Measurements from ENCODE around the gene ZBTB48.
"Not testable (repeated sequence)": the region's sequence is repeated elsewhere in the genome, so short reads cannot be mapped to it uniquely, and the experiment has no call there.

Gene ZBTB48

DNA sequence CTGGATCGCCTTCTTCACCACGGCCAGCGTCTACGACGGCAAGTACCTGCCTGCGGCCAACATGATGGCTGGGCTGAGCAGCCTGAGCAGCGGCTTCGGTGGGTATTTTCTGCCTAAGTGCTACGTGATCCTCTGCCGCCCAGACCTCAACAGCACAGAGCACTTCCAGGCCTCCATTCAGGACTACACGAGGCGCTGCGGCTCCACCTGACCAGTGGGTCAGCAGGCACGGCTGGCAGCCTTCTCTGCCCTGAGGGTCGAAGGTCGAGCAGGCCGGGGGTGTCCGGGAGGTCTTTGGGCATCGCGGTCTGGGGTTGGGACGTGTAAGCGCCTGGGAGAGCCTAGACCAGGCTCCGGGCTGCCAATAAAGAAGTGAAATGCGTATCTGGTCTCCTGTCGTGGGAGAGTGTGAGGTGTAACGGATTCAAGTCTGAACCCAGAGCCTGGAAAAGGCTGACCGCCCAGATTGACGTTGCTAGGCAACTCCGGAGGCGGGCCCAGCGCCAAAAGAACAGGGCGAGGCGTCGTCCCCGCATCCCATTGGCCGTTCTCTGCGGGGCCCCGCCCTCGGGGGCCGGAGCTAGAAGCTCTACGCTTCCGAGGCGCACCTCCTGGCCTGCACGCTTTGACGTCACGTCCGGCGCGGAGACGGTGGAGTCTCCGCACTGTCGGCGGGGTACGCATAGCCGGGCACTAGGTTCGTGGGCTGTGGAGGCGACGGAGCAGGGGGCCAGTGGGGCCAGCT is at the start of gene ZBTB48:
Gene ZBTB48, plus strand, starts transcription at position 621 of the 745 bp plus-strand sequence. CDS start 616 bp downstream, outside the sequence.
- peak; percentile 97 for DNase-seq (ENCODE audit: low read depth)

DNA sequence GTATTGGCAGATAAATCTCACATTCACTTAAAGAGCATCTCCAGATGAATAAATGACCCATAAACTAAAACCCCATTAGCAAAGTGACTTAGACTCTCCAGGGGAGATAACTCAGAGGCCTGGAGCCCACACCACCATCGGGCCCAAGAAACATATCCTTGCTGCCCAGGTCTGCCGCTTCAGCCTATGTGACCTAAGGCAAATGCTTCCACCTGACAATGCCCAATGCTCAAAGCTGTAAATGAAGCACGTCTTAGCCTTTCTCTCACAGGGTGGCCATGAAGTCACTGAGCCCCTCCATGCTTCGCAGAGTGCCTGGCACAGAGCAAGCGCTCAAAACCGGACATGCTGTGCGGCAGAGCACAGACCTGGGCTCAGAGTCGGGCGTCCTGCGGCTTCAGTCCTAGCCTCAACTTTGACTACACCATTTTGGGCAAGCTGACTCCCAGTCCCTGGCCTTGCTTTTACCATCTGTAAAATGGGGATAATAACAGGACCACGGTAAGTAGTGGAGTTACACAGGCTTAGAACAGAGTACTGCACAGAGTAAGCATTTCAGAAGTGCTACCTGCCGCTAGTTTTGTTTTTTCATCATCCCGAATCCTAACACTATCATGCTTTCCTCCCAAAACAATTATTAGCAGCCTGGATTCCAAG is 49.2 kb upstream of the ZBTB48 start:
- DNase-seq (ENCODE audit: low read depth) = no peak

DNA sequence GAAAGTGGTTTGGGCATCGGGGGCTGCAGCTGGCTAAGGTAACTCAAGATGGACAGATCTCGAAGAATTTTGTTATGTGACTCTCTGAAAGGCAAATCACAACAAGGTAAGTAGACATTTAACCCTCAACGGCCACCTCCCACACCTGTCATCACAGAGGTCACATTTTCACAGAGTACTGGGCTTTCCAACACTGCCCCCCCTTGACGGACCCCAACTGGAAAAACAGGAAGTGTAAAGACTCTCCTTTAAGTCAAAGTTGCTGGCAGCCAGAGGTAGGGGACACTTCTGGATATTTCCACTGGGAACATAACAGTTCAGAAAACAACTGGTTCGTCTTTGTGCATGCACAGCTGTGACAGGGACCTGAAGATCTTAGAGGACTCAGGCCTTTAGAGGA is 47.8 kb upstream of the ZBTB48 start:
- no peak for DNase-seq (ENCODE audit: low read depth)

DNA sequence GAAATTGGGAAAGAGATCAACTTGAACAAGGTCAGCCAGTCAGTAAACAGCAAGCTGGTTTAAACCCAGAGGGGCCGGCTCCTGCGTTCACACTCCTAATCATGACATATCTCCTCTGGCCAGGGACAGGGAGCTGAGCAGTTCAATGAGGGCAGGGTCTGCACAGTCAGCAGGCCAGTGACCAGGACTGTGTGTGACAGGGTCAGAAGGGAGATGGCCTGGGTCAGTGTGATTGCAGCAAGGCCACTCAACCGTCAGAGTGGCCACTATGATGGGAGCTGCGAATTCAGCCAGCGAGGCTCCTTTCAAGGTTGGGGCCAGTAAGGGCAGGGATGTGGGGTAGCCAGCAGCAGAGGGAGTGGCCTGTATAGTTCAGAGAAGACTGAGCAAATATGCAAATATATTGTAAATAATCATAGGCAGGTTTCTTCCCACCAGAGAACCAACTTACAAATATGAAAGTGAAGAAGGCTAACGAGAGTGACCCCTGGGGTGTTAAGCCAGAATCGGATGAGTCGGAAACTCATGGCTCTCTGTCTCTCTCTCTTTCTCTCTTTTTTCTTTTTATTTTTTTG is 45.5 kb upstream of the ZBTB48 start:
- no peak for DNase-seq (ENCODE audit: low read depth)

DNA sequence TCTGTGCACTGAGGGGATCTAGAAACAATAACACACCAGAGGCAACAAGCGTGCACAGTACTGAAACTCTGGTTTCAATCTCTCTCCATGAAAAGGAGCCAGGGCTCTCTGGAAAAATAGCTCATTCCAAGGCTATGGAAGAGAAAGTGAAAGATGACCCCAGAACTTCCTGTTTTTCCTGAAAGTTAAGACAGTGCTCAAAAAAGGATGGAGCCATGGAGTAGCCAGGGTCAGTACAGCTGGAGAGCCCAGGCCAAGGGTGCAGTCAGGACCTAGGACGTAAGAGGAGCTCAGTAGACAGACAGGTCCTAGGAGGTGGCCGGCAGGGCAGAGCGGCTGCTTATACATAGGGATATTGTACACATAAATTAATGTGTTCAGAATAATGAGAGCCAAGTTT is 44.6 kb upstream of the ZBTB48 start:
- no peak for DNase-seq (ENCODE audit: low read depth)

DNA sequence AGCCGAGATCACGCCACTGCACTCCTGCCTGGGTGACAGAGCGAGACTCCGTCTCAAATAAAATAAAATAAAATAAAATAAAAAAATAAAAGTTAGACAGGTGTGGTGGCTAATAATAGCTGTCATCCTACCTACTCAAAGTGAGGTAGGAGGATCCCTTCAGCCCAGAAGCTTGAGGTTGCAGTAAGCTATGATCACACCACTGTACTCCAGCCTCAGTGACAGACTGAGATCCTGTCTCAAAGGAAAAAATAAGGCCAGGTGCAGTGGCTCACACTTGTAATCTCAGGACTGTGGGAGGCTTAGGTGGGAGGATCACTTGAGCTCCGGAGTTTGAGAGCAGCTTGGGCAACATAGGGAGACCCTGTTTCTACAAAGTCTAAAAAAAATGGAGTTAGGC is 43.5 kb upstream of the ZBTB48 start:
- no peak for DNase-seq (ENCODE audit: low read depth)

DNA sequence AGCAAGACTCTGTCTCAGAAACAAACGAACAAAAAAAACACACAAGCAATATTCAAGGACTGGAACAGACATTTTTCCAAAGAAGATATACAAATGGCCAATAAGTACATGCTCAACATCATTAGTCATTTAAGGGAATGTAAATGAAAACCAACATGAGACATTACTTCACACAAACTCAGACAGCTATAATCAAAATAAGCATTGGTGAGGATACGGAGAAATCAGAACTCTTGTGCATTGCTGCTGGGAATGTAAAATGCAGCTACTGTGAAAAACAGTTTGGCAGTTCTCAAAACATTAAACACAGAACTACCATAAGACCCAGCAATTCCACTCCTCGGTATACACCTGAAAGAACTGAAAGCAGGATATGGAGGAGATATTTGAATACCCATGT is 40.8 kb upstream of the ZBTB48 start:
- no peak for DNase-seq (ENCODE audit: low read depth)

DNA sequence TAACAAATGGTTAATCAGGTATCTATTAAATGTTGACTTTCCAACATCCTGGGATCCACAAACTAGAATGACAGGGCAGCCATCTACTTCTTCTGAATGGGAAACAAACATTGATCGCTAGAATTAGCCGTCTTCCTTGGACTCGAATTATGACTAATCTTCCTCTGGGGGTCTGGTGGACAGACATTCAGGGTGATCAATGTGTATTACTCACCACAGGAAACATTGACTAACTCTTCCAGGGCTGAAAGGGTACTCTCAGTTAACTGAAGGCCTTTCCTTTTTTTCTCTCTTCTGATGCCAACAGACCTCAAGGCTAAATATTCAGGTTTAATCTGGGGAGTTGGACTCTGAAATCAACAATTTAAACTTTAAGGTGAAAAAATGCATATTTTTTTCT is 35.0 kb upstream of the ZBTB48 start:
- DNase-seq (ENCODE audit: low read depth) = no peak

DNA sequence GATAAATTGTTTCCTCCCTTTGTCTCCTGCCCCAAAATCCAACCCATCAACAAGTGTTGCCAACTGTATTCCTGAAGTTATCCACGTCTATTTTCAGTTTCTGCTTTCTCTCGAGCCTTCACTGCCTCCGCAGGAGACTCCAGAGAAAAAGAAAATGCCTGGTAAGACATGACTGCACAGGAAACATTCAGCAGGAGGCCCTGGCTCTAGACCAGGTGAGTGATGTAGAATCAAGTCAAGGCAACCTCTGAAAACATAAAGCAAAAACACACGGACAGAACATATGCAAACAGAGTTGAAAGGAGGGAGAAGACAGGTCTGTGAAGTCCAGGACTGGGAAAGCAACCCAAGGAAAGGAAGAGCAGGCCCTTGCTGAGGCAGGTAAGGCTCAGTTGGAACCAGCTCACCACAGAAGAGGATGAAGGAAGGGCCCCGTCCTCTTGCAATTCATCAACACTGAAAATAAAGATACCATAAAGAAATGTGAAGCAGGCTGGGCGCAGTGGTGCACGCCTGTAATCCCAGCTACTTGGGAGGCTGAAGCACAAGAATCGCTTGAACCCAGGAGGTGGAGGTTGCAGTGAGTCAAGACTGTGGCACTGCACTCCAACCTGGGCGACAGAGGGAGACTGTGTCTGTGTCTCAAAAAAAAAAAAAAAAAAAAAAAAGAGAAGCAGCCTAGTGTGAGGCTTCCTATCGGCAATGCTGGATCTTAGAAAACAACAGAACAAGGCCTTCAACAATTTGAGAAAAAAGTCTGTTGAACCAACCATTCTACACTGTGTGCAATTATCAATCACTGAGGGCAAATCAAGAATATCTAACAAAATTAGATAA is 34.3 kb upstream of the ZBTB48 start:
- DNase-seq (ENCODE audit: low read depth) = no peak

DNA sequence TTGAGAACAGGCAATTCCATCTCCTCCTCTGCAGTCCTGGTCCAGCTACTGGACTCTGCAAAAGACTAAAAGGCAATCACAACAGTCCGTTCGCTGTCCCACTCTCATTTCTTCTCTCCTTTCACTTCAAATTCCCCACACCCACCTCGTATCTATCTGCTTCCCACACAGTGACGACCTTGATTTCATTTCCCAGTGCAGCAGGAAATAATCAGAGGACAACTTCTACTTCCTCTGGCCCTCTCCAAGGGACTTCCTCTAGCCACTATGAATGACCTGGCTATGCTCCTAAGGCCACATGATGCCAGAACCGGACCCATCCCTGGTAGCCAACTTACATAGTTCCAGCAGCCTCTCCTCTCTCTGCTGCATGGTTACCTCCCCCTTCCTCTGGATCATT is 33.5 kb upstream of the ZBTB48 start:
- DNase-seq (ENCODE audit: low read depth) = no peak

DNA sequence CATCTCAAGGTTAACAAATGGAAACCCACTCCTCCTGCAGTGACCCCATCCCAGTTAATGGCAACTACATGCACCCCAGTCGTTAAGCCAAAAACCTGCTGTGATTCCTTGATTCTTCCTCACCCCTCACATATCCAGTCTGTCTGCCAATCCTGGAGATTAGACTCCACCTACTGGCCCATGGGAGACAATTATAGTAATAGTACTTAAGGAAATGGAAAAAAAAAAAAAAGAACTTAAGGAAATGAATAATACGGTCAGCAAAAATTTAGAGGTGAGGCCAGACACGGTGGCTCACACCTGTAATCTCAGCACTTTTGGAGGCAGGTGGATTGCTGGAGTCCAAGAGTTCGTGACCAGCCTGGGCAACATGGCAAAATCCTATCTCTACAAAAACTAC is 32.5 kb upstream of the ZBTB48 start:
- DNase-seq (ENCODE audit: low read depth) = no peak

DNA sequence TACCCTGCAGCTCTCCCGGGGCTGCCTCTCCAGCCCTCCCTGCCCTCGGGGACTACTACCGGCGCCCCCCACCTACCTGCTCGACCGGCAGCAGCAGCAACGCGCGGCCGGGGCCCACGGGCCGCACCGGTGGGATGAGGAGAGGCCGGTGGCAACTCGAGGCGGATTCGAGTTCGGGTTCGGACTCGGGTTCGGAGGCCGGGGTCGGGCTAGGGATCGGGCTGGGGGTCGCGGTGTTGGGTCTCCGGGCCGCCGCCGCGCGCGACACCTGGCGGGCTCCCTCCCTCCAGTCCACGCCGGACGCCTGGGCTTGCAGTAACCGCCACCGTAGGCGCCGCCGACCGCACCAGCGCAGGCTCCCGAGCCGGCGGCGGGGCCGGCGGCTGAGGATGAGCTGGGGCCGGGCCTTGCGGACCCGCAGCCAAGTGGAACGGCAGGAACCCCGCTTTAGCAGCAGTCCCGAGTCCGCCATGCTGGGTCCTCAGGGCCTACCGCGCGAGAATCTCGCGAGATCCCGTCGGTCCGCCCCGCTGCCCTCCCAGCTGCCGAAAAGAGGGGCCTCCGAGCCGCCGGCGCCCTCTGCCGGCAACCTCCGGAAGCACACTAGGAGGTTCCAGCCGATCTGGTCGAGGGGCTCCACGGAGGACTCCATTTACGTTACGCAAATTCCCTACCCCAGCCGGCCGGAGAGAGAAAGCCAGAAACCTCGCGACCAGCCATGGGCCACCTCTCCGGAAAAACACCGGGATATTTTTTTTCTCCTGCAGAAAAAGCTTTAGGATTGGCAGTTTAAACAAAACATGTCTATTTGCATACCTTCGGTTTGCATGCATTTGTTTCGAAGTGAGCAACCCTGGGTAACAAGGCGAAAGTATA is 25.5 kb upstream of the ZBTB48 start, which contains the start of gene NOL9:
Gene NOL9, minus strand, starts transcription at position 483 of the 876 bp plus-strand sequence. Its CDS starts 11 bp downstream, at position 472.
- peak; percentile 92 for DNase-seq (ENCODE audit: low read depth)

DNA sequence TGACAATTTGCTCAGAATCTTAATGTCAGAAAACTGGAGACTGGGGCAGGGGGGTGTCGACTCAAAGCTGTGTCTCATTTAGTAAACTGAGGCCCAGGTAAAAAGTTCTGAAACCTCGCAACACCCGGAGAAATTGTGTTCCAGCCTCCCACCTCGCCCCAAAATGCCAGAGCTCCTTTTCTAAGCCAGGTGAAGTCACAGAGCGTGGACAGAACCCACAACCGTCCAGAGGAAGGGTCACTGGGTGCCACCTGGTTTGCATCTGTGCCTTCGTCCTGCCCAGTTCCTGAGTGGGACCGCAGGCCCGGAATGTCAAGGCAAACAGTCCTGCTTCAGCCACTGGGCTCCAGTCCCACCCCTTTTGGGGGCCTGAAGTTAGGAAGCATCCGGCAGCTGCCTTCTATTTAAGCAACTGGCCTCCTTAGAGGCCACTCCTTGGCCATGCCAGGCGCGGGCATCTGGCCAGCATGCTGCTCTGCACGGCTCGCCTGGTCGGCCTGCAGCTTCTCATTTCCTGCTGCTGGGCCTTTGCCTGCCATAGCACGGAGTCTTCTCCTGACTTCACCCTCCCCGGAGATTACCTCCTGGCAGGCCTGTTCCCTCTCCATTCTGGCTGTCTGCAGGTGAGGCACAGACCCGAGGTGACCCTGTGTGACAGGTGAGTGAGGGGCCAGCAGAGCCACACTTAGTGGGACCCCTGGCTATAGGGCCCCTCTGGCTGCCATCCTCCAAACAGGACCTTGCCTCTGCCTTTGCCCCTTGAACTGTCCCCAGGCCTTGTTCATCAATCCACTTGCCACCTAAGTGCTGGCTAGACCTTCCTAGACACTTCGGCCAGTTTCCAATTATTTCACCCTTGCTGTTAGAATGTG is 24.7 kb upstream of the ZBTB48 start, which contains the start of gene TAS1R1:
Gene TAS1R1, plus strand, starts transcription at position 401 of the 872 bp plus-strand sequence. Its CDS starts 67 bp downstream, at position 468.
- DNase-seq (ENCODE audit: low read depth) = no peak

DNA sequence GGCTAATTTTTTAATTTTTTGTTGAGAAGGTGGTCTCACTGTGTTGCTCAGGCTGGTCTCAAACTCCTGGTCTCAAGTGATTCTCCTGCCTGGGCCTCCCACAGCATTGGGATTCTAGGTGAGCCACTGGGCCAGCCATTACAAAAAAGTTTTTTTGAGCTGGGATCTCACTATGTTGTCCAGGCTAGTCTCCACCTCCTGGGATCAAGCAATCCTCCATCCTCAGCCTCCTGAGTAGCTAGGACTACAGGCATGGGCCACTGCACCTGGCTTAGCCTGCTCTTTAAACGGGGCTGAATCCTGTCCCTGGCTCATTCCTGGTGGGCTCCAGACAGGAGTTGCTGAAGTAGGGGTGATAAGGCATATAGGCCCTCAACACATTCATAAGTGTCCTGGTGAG is 22.2 kb upstream of the ZBTB48 start:
- DNase-seq (ENCODE audit: low read depth) = no peak

DNA sequence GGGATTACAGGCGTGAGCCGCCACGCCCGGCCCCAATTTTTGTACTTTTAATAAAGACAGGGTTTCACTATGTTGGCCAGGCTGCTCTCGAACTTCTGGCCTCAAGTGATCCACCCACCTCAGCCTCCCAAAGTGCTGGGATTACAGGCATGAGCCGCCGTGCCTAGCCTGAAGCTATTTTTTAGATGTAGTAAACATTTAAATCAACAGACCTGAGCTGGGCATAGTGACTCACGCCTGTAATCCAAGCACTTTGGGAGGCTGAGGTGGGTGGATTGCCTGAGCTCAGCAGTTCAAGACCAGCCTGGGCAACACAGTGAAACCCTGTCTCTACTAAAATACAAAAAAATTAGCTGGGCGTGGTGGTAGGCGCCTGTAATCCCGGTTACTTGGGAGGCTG is 20.6 kb upstream of the ZBTB48 start:
- DNase-seq (ENCODE audit: low read depth) = not testable (repeated sequence)

DNA sequence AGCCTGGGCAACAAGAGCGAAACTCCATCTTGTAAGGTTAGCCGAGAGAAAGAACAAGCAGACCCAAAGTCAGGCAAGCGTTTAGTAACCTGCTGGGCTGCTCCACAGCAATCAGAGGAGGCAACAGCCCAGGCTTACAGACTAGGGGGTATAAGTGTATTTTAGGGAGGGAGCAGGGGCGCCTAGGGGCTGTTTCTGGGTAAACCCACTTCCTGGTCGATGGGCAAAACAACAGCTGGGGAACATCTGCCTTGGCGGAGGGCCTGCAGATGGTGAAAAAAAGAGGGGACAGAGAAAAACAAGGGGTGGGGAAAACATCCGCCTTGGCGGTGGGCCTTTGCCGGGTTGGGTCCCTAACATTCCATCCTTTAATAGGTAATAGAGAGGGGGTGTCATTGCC is 19.5 kb upstream of the ZBTB48 start:
- DNase-seq (ENCODE audit: low read depth) = no peak

DNA sequence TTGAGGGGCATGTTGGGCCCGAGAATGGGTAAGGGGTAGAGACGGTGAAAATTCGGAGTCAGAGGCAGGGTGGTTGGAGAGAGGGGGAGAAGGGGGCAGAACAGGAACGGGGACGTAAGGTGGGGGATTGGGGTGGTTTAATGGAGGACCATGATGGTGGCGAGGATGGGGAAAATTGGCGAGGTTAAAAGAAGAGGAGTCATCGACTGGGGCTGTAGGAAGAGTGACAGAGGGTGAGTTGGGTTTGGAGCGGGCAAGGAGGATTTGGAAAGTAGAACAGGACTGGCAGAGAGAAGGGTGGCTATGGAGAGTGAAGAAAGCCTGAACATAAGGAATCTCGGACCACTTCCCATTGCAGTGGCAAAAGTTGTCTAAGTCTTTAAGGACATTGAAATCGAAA is 10.8 kb upstream of the ZBTB48 start:
- no peak for DNase-seq (ENCODE audit: low read depth)

DNA sequence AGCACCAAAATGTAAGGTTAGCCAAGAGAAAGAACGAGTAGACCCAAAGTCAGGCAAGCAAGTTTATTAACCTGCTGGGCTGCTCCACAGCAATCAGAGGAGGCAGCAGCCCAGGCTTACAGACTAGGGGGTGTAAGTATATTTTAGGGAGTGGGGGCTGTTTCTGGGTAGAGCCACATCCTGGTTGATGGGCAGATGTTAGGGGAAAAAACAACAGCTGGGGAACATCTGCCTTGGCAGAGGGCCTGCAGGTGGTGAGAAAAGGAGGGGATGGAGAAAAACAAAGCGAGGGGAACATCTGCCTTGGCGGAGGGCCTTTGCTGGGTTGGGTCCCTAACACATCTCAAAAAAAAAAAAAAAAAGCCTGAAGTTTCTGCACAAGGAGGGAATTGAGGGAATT is 9.7 kb upstream of the ZBTB48 start:
- DNase-seq (ENCODE audit: low read depth) = no peak

DNA sequence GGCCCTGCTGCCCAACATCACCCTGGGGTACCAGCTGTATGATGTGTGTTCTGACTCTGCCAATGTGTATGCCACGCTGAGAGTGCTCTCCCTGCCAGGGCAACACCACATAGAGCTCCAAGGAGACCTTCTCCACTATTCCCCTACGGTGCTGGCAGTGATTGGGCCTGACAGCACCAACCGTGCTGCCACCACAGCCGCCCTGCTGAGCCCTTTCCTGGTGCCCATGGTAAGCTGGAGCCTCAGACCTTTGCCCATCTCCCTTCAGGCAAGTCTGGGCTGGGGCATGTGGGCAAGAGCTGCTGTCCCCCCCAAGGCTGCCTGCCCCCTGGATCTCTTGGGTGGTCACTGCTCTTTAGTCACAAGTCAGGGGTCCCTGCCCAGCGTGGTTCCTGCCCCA is 8.8 kb upstream of the ZBTB48 start:
- no peak for DNase-seq (ENCODE audit: low read depth)

DNA sequence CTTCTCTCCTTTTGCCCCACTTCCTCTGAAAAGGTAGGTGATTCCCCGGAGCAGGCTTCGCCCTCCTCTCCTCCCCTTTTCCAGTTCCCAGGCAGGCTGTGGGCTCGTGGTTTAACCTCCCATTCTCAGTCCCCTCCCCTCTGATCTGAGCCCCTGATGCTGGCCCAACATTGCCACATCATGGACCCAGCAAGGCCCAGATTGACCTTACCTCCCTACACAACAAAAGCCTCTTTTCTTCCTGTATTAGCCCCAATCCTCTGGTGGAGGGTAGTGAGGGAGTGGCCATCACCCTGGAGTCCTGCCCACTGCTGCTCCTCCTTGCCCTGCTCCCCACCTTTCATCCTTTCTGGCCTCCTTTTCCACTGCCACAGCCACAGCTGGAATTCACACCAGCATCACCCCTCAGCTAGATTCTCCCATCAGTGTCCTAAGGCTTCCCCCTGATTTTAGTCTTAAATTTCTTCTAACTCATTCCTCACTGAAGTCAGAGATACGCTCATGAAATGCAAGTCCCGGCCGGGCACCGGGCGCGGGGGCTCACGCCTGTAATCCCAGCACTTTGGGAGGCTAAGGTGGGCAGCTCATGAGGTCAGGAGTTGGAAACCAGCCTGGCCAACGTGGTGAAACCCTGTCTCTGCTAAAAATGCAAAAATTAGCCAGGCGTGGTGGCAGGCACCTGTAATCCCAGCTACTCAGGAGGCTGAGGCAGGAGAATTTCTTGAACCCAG is 7.0 kb upstream of the ZBTB48 start:
- no peak for DNase-seq (ENCODE audit: low read depth)

Measured in stimulated activated CD8-positive, alpha-beta memory T cell treated with anti-CD3 and anti-CD28 coated beads, Interleukin-4, amount 100 ng/mL, for 24 hours (primary cell).